NCI-H2107 treated with DMSO at 0.1 percent for 48 hours (cell line): Measurements from ENCODE around the gene ZNFX1.

Experiments used
- DNase-seq: peaks from one replicate; lab custom pipeline; 2025; ENCODE audit not compliant: unreplicated experiment; lab: John Stamatoyannopoulos, UW

Gene ZNFX1

GRCh38 chr20:49293122-49293521 is 15.3 kb upstream of the ZNFX1 start:
- DNase-seq = no peak

GRCh38 chr20:49292010-49292409 is 14.2 kb upstream of the ZNFX1 start:
- DNase-seq = no peak

- DNase-seq = no peak
These were observed 13.3 kb upstream of the ZNFX1 start for GRCh38 chr20:49291200-49291599.

- no peak for DNase-seq
These were observed 12.8 kb upstream of the ZNFX1 start for GRCh38 chr20:49290608-49291191.

- DNase-seq = no peak
These were observed 11.2 kb upstream of the ZNFX1 start for GRCh38 chr20:49288784-49289696.

GRCh38 chr20:49288250-49288751 is 10.4 kb upstream of the ZNFX1 start:
- no peak for DNase-seq

GRCh38 chr20:49287555-49288249 is 9.8 kb upstream of the ZNFX1 start:
- no peak for DNase-seq

- no peak for DNase-seq
These were observed 9.1 kb upstream of the ZNFX1 start for GRCh38 chr20:49286689-49287551.

GRCh38 chr20:49285813-49286494 is 8.1 kb upstream of the ZNFX1 start:
- no peak for DNase-seq

GRCh38 chr20:49285233-49285668 is 7.4 kb upstream of the ZNFX1 start:
- no peak for DNase-seq

GRCh38 chr20:49284818-49285217 is 7.0 kb upstream of the ZNFX1 start:
- DNase-seq = no peak

- no peak for DNase-seq
These were observed 6.1 kb upstream of the ZNFX1 start for GRCh38 chr20:49283703-49284625.

GRCh38 chr20:49283176-49283702 is 5.4 kb upstream of the ZNFX1 start:
- no peak for DNase-seq

- DNase-seq = no peak
These were observed 4.8 kb upstream of the ZNFX1 start for GRCh38 chr20:49282584-49283171.

GRCh38 chr20:49281913-49282467 is 4.1 kb upstream of the ZNFX1 start:
- no peak for DNase-seq

- no peak for DNase-seq
These were observed 3.4 kb upstream of the ZNFX1 start for GRCh38 chr20:49281059-49281912.

GRCh38 chr20:49280463-49281058 is 2.7 kb upstream of the ZNFX1 start:
- DNase-seq = no peak
